MM.1S (cell line): ENCODE data around the gene TMEM214.

Source experiments
- EZH2 ChIP-seq: fragments of 300-600 bp; sonication (generic); optimal IDR thresholded peaks from 2 replicates; pipeline ENCODE3; 2017; ENCODE audit warnings: low read depth, mild to moderate bottlenecking, antibody characterized with exemption, low read length, mixed read lengths
- TF ChIP-seq, protein P1 (sequence below): fragments of 300-600 bp; sonication (generic); IDR thresholded peaks from 2 replicates; pipeline ENCODE4 v1.5.1; 2016; ENCODE audit warnings: antibody characterized with exemption, low read length, mixed read lengths

- TF ChIP-seq, protein P1, sequence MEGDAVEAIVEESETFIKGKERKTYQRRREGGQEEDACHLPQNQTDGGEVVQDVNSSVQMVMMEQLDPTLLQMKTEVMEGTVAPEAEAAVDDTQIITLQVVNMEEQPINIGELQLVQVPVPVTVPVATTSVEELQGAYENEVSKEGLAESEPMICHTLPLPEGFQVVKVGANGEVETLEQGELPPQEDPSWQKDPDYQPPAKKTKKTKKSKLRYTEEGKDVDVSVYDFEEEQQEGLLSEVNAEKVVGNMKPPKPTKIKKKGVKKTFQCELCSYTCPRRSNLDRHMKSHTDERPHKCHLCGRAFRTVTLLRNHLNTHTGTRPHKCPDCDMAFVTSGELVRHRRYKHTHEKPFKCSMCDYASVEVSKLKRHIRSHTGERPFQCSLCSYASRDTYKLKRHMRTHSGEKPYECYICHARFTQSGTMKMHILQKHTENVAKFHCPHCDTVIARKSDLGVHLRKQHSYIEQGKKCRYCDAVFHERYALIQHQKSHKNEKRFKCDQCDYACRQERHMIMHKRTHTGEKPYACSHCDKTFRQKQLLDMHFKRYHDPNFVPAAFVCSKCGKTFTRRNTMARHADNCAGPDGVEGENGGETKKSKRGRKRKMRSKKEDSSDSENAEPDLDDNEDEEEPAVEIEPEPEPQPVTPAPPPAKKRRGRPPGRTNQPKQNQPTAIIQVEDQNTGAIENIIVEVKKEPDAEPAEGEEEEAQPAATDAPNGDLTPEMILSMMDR = no peak
- TF ChIP-seq EZH2 = no peak
Measured at GRCh38 chr2:27009083-27009482, 23.7 kb upstream of the TMEM214 start.
